H9 (cell line): Measurements from ENCODE around the gene RINT1. TPM values are rescaled to one million over a fixed set of nuclear protein-coding genes. Genes with fewer than 3 reads are reported as not detected.

ENCODE experiments used
- DNase-seq: peaks from one replicate; pipeline ENCODE4 v3.0.0-alpha.2; 2017
- H2AFZ ChIP-seq: one replicate; pipeline ENCODE4 v1.6.1; 2013; ENCODE audit warnings: mild to moderate bottlenecking, low read length, control low read depth, moderate library complexity
- H2AK5ac ChIP-seq: 2 replicates; pipeline ENCODE4 v1.6.1; 2013; ENCODE audit warnings: low read length, control low read depth, mixed read lengths; ENCODE audit not compliant: insufficient read length
- H2BK120ac ChIP-seq: one replicate; pipeline ENCODE4 v1.6.1; 2013; ENCODE audit warnings: low read depth, mild to moderate bottlenecking, low read length, control low read depth, inconsistent platforms; ENCODE audit not compliant: poor library complexity, severe bottlenecking
- H2BK12ac ChIP-seq: 2 replicates; pipeline ENCODE4 v1.6.1; 2013; ENCODE audit warnings: low read length, control low read depth, mixed read lengths, low read depth; ENCODE audit not compliant: insufficient read length
- H2BK15ac ChIP-seq: 2 replicates; pipeline ENCODE4 v1.6.1; 2013; ENCODE audit warnings: low read depth, low read length, control low read depth
- H2BK20ac ChIP-seq: one replicate; pipeline ENCODE4 v1.6.1; 2013; ENCODE audit warnings: low read depth, mild to moderate bottlenecking, low read length, control low read depth, inconsistent platforms; ENCODE audit not compliant: poor library complexity, severe bottlenecking
- H2BK5ac ChIP-seq: 2 replicates; pipeline ENCODE4 v1.6.1; 2013; ENCODE audit warnings: low read length, control low read depth, mixed read lengths; ENCODE audit not compliant: insufficient read length
- H3K14ac ChIP-seq: 2 replicates; pipeline ENCODE4 v1.6.1; 2013; ENCODE audit warnings: low read length, control low read depth; ENCODE audit not compliant: insufficient read depth
- H3K18ac ChIP-seq: 2 replicates; pipeline ENCODE4 v1.6.1; 2013; ENCODE audit warnings: low read depth, mild to moderate bottlenecking, mixed read lengths, low read length, control low read depth; ENCODE audit not compliant: insufficient read length
- H3K23ac ChIP-seq: 2 replicates; pipeline ENCODE4 v1.6.1; 2013; ENCODE audit warnings: low read length, control low read depth, mixed read lengths, low read depth; ENCODE audit not compliant: insufficient read length
- H3K23me2 ChIP-seq: 2 replicates; pipeline ENCODE4 v1.6.1; 2013; ENCODE audit warnings: low read depth, mild to moderate bottlenecking, mixed read lengths, low read length, control low read depth; ENCODE audit not compliant: insufficient read length, poor library complexity, severe bottlenecking
- H3K27ac ChIP-seq: 2 replicates; pipeline ENCODE4 v1.5.1; 2013; ENCODE audit warnings: low read length, control low read depth, mixed read lengths, low read depth; ENCODE audit not compliant: insufficient read length
- H3K27me3 ChIP-seq: 2 replicates; pipeline ENCODE4 v1.6.1; 2013; ENCODE audit warnings: low read length, control low read depth, inconsistent platforms; ENCODE audit not compliant: insufficient read depth
- H3K4ac ChIP-seq: 2 replicates; pipeline ENCODE4 v1.6.1; 2013; ENCODE audit warnings: low read depth, mild to moderate bottlenecking, control low read depth, inconsistent platforms, low read length, moderate library complexity
- H3K4me1 ChIP-seq: 2 replicates; pipeline ENCODE4 v1.6.1; 2013; ENCODE audit warnings: low read length, control low read depth, inconsistent platforms; ENCODE audit not compliant: insufficient read depth
- H3K4me2 ChIP-seq: 2 replicates; pipeline ENCODE4 v1.6.1; 2013; ENCODE audit warnings: low read length, control low read depth, mixed read lengths; ENCODE audit not compliant: insufficient read length, insufficient read depth
- H3K56ac ChIP-seq: 2 replicates; pipeline ENCODE4 v1.6.1; 2013; ENCODE audit warnings: low read depth, mild to moderate bottlenecking, mixed read lengths, low read length, control low read depth; ENCODE audit not compliant: insufficient read length
- H3K79me1 ChIP-seq: 2 replicates; pipeline ENCODE4 v1.6.1; 2013; ENCODE audit warnings: low read depth, mild to moderate bottlenecking, moderate library complexity, low read length, control low read depth, inconsistent platforms; ENCODE audit not compliant: insufficient read depth, poor library complexity, severe bottlenecking
- H3K79me2 ChIP-seq: 2 replicates; pipeline ENCODE4 v1.6.1; 2013; ENCODE audit warnings: low read length, control low read depth, inconsistent platforms; ENCODE audit not compliant: insufficient read depth
- H3K9ac ChIP-seq: 2 replicates; pipeline ENCODE4 v1.6.1; 2013; ENCODE audit warnings: low read length, control low read depth, mixed read lengths; ENCODE audit not compliant: insufficient read length; ENCODE audit errors: extremely low read depth
- H3K9me3 ChIP-seq: one replicate; pipeline ENCODE4 v1.6.1; 2013; ENCODE audit warnings: low read depth, low read length, inconsistent platforms; ENCODE audit not compliant: control insufficient read depth
- H3T11ph ChIP-seq: one replicate; pipeline ENCODE4 v1.6.1; 2013; ENCODE audit warnings: mild to moderate bottlenecking, low read length, control low read depth, inconsistent platforms
- H4K20me1 ChIP-seq: one replicate; pipeline ENCODE4 v1.6.1; 2013; ENCODE audit not compliant: control insufficient read depth, insufficient read length, insufficient read depth
- H4K5ac ChIP-seq: 2 replicates; pipeline ENCODE4 v1.6.1; 2013; ENCODE audit warnings: low read depth, mild to moderate bottlenecking, mixed read lengths, low read length, control low read depth; ENCODE audit not compliant: insufficient read length
- H4K8ac ChIP-seq: replicated peaks from 2 replicates; pipeline ENCODE4 v1.6.1; 2013; ENCODE audit warnings: low read length, control low read depth, mixed read lengths, low read depth; ENCODE audit not compliant: insufficient read length
- H4K91ac ChIP-seq: 2 replicates; pipeline ENCODE4 v1.6.1; 2013; ENCODE audit warnings: low read depth, mild to moderate bottlenecking, moderate library complexity, mixed read lengths, low read length, control low read depth; ENCODE audit not compliant: insufficient read length
- H3K27ac Mint-ChIP-seq, 3 experiments: 2 replicates in 2 of 3; 3 replicates in 1 of 3; pipeline ENCODE4 v1.8.0; 2020 to 2021; ENCODE audit warnings: mixed read lengths in 3 of 3, mild to moderate bottlenecking in 1 of 3, moderate library complexity in 1 of 3
- H3K27me3 Mint-ChIP-seq: 2 replicates; pipeline ENCODE4 v1.8.0; 2021; ENCODE audit warnings: low read depth, mild to moderate bottlenecking, moderate library complexity, mixed read lengths
- H3K36me3 Mint-ChIP-seq, 3 experiments: 2 replicates in 2 of 3; 3 replicates in 1 of 3; pipeline ENCODE4 v1.8.0; 2020 to 2021; ENCODE audit warnings: low read depth in 3 of 3, mixed read lengths in 3 of 3; ENCODE audit not compliant: insufficient read depth in 1 of 3
- H3K4me1 Mint-ChIP-seq, 2 experiments: 2 replicates each; pipeline ENCODE4 v1.8.0; 2020; ENCODE audit warnings: mixed read lengths in 2 of 2
- H3K4me3 Mint-ChIP-seq, 2 experiments: 2 replicates in 1 of 2; 3 replicates in 1 of 2; pipeline ENCODE4 v1.8.0; 2020 to 2021; ENCODE audit warnings: mild to moderate bottlenecking in 2 of 2, mixed read lengths in 2 of 2, moderate library complexity in 1 of 2
- H3K9me3 Mint-ChIP-seq, 2 experiments: 2 replicates in 1 of 2; 3 replicates in 1 of 2; pipeline ENCODE4 v1.8.0; 2020; ENCODE audit warnings: mild to moderate bottlenecking in 2 of 2, mixed read lengths in 2 of 2, moderate library complexity in 1 of 2
- CTCF ChIP-seq: fragments of 200-600 bp; sonication (generic); conservative IDR thresholded peaks from 3 replicates; pipeline ENCODE4 v1.8.0; 2021; ENCODE audit warnings: antibody characterized with exemption, mild to moderate bottlenecking
- WGBS: extraction: QIAGEN DNeasy Blood & Tissue Kit; methylation state at CpG from one replicate; pipeline ENCODE4 v1.1.7; 2013; ENCODE audit warnings: missing lambda C conversion rate, low lambda C conversion rate, mixed read lengths; ENCODE audit not compliant: insufficient read length; ENCODE audit errors: extremely low coverage; 5-methylcytosine and 5-hydroxymethylcytosine counted together
- total RNA-seq: library from RNA; stranded (reverse); gene quantifications from 2 replicates; pipeline ENCODE4 v1.2.1, GENCODE V29; 2021

The RINT1 gene
- total RNA-seq, 1 experiment from 2014 or later, result 21.5 TPM

- H3K56ac ChIP-seq, result no peak overlapping the region
- H4K8ac ChIP-seq, result no peak overlapping the region
- peaks cover 2 to 4% (median 3%) of the 10 kb centered on the region in 3 experiments; a peak in 5 of 7 replicates for H3K36me3 Mint-ChIP-seq
- no peak overlapping the region for H2BK120ac ChIP-seq
- H3K79me2 ChIP-seq, result 0 out of 2 replicates have a peak, but pooled peaks cover 1% of the 10 kb centered on the region
- H3K4ac ChIP-seq, result no peak overlapping the region
- H2BK5ac ChIP-seq, result no peak overlapping the region
- TF ChIP-seq CTCF, result no peak
- H3K9me3 Mint-ChIP-seq, result peaks cover 4% of the 10 kb centered on the region in 2 experiments; a peak in 4 of 5 replicates
- no peak overlapping the region for H3K4me3 Mint-ChIP-seq
- H3K27me3 Mint-ChIP-seq, result no peaks in the 10 kb centered on the region; the same call in 1 of the 2 replicates
- no peak overlapping the region for H3K18ac ChIP-seq
- H3K79me1 ChIP-seq, result no peaks in the 10 kb centered on the region
- no peak overlapping the region for H3K27ac Mint-ChIP-seq
- H3K9ac ChIP-seq, result no peak overlapping the region
- no peaks in the 10 kb centered on the region for H4K20me1 ChIP-seq
- H3K9me3 ChIP-seq, result no peaks in the 10 kb centered on the region
- DNase-seq, result no peak
- no peak overlapping the region for H2AK5ac ChIP-seq
- H3K14ac ChIP-seq, result no peak overlapping the region
- H3K23ac ChIP-seq, result no peak overlapping the region
- WGBS, result no CpG with 5 or more reads among the region's 1 CpG
- no peak overlapping the region for H3K27ac ChIP-seq
- H4K5ac ChIP-seq, result no peak overlapping the region
- H3K4me1 Mint-ChIP-seq, result peaks cover 6 to 15% of the 10 kb centered on the region in 2 experiments
- no peak overlapping the region for H2BK15ac ChIP-seq
- H2AFZ ChIP-seq, result no peak overlapping the region
- H3K23me2 ChIP-seq, result no peaks in the 10 kb centered on the region
- H3K27me3 ChIP-seq, result no peaks in the 10 kb centered on the region
- H3K4me2 ChIP-seq, result no peak overlapping the region
- H2BK12ac ChIP-seq, result no peak overlapping the region
- no peaks in the 10 kb centered on the region for H3K4me1 ChIP-seq
- no peak overlapping the region for H2BK20ac ChIP-seq
- H3T11ph ChIP-seq, result no peak overlapping the region
- H4K91ac ChIP-seq, result no peak overlapping the region
These were observed 45.2 kb downstream of the RINT1 start for GRCh38 chr7:105577251-105577650.
